Upper lobe of right lung (tissue), 1 donor: ENCODE results near the gene EFNB3. TPM values are rescaled to one million over a fixed set of nuclear protein-coding genes. Genes with fewer than 3 reads are reported as not detected.

Source experiments
- ATAC-seq: fragments of 200-7000 bp; cut with Tn5 transposase; one replicate; pipeline ENCODE4 v1.9.1; 2020; ENCODE audit warnings: mild to moderate bottlenecking, moderate library complexity
- DNase-seq: peaks from one replicate; pipeline ENCODE4 v3.0.0-alpha.2; 2020
- H3K27ac ChIP-seq: fragments of 200-600 bp; one replicate; pipeline ENCODE4 v1.8.0; 2022
- H3K27me3 ChIP-seq: fragments of 200-600 bp; one replicate; pipeline ENCODE4 v1.8.0; 2022; ENCODE audit warnings: mild to moderate bottlenecking
- H3K36me3 ChIP-seq: fragments of 200-600 bp; one replicate; pipeline ENCODE4 v1.8.0; 2022
- H3K4me1 ChIP-seq: fragments of 200-600 bp; one replicate; pipeline ENCODE4 v1.8.0; 2022
- H3K4me3 ChIP-seq: fragments of 200-600 bp; one replicate; pipeline ENCODE4 v1.8.0; 2022; ENCODE audit warnings: mild to moderate bottlenecking
- H3K9me3 ChIP-seq: fragments of 200-600 bp; one replicate; pipeline ENCODE4 v1.8.0; 2022
- CTCF ChIP-seq: fragments of 200-600 bp; IDR thresholded peaks from one replicate; pipeline ENCODE4 v1.8.0; 2022; ENCODE audit warnings: antibody characterized with exemption
- intact Hi-C: fragments of 100-400 bp; cut with DNase I; formaldehyde crosslinking; loops from one replicate; pipeline ENCODE4 v1.11.0; 2022
- total RNA-seq: library from RNA; stranded (reverse); fragmentation: NEBNext Ultra II Directional; extraction: Animal tissue kit (Norgen Biotek cat#: 25700); gene quantifications from one replicate; pipeline ENCODE4 v1.2.1, GENCODE V29; 2021
- donor health status: DM: no; HTN: yes; CAD: no; lungs with severe emphysema.

The EFNB3 gene
- total RNA-seq, 1 donor from 2014 or later = 0.32 TPM

GRCh38 chr17:7717756-7718350 lies 12.9 kb downstream of the EFNB3 start:
- ATAC-seq = peak; percentile 52
- intact Hi-C loops = no loop called here

GRCh38 chr17:7719661-7720060 lies 14.7 kb downstream of the EFNB3 start:
- ATAC-seq = no peak
- no peak for DNase-seq
- no peak for TF ChIP-seq CTCF
- Histone ChIP-seq H3K36me3 (no peaks in the 10 kb centered on the region), H3K9me3 (no peaks in the 10 kb centered on the region), H3K4me1 (peaks cover 6% of the 10 kb centered on the region), H3K27ac (no peak overlapping the region), H3K27me3 (peaks cover 26% of the 10 kb centered on the region), H3K4me3 (no peak overlapping the region)
- intact Hi-C loops = no loop called here

More at GRCh38 chr17:7717756-7718350, 12.9 kb downstream of the EFNB3 start:
- Histone ChIP-seq H3K27ac (no peak overlapping the region), H3K9me3 (no peaks in the 10 kb centered on the region), H3K4me1 (peaks cover 6% of the 10 kb centered on the region), H3K27me3 (peaks cover 29% of the 10 kb centered on the region), H3K36me3 (no peaks in the 10 kb centered on the region), H3K4me3 (peak overlapping the region; percentile 67)
- TF ChIP-seq CTCF = no peak
- no peak for DNase-seq

DNA sequence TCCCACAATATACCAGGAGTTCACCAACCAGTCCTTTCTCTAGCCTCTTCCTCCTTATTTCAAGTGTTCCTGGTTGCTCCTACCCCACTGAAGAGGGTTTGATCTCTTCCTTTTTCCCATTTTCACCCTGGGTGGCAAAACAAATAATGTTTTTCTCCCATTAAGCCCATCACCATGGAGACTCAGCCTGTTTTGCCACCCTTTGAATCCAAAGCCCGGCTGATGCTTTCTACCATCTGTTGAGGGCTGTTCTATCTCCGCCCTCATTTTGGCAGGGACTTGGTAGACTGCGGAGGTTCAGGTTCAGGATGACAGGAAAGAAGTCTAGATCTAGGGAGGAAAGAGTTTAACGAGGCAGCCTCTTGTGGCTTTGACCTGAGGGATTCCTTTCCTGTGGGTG lies 15.1 kb downstream of the EFNB3 start:
- no peak for TF ChIP-seq CTCF
- Histone ChIP-seq H3K4me1 (peaks cover 6% of the 10 kb centered on the region), H3K27ac (no peak overlapping the region), H3K36me3 (no peaks in the 10 kb centered on the region), H3K9me3 (no peaks in the 10 kb centered on the region), H3K27me3 (peaks cover 21% of the 10 kb centered on the region), H3K4me3 (no peak overlapping the region)
- intact Hi-C loops = no loop called here
- ATAC-seq (no peak), DNase-seq (no peak)

DNA sequence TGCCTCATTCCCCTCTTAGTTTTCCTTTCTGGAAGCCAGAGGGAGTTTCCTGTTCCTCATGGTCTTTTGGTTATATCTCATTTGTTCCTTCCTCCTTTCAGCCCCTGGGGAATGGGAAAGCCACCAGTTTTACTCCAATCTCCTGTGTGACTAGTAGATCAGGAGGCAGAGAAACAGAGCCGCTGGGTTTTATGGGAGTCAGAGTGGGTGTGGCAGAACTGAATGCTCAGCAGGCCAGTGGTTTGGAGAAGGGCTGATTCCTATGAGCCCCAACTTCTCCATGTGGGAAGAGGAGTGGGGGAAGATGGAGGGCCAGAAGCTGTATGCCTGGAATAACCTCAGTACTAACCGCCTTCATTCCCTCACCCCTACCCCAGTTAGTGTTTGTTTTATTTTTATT lies 16.6 kb downstream of the EFNB3 start:
- no peaks in the 10 kb centered on the region for H3K36me3 ChIP-seq
- H3K27ac ChIP-seq = no peak overlapping the region
- no peak for DNase-seq
- H3K4me3 ChIP-seq = no peak overlapping the region
- H3K4me1 ChIP-seq = peaks cover 4% of the 10 kb centered on the region
- H3K27me3 ChIP-seq = peaks cover 6% of the 10 kb centered on the region
- H3K9me3 ChIP-seq = no peaks in the 10 kb centered on the region
- no peak for ATAC-seq
- intact Hi-C loops = no loop called here
- TF ChIP-seq CTCF = no peak

DNA sequence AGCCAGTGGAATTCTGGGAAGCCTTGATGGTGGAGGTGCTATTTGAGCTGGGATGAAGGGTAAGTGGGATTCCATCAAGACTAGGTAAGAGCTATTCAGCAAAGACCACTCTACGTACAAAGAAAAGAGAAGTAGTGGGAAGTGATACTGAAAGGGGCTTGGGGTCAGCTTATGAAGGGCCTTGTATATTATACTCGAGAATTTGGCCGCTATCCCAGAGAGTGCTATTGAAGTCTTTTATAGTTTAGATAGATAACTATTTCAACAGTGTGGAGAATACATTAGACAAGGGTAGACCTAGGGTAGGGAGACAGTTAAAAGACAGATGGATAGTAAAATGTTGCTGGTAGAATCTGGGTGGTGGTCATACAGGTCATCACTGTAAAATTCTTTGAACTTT lies 22.9 kb downstream of the EFNB3 start:
- Histone ChIP-seq H3K4me1 (no peaks in the 10 kb centered on the region), H3K9me3 (no peaks in the 10 kb centered on the region), H3K36me3 (no peaks in the 10 kb centered on the region), H3K4me3 (no peak overlapping the region), H3K27me3 (peaks cover 4% of the 10 kb centered on the region), H3K27ac (no peak overlapping the region)
- ATAC-seq = no peak
- no peak for TF ChIP-seq CTCF
- DNase-seq = no peak
- intact Hi-C loops = no loop called here

DNA sequence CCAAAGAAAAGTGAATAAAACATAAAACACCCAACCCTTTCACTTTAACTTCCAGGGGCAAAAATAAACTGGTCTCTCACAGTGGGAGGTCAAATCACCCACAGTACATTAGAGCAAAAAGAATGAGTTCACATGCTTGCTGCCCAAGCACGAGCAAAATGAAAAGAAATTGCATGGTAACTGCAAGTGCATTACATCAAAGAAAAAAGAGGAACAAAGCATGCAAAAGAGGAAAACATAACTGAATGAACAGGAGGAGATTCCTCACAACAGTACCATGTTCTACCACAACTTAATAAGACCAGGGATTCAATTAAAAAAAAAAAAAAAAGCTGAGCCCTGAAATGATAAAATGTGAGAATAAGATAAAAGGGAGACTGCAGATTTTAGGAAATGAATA lies 24.8 kb downstream of the EFNB3 start:
- H3K27me3 ChIP-seq = no peaks in the 10 kb centered on the region
- H3K4me3 ChIP-seq = no peak overlapping the region
- no peaks in the 10 kb centered on the region for H3K36me3 ChIP-seq
- DNase-seq (no peak), ATAC-seq (peak; percentile 28)
- no peaks in the 10 kb centered on the region for H3K4me1 ChIP-seq
- TF ChIP-seq CTCF = no peak
- no peaks in the 10 kb centered on the region for H3K9me3 ChIP-seq
- no peak overlapping the region for H3K27ac ChIP-seq
- intact Hi-C loops = no loop called here
